ENCODE results near the gene GSTP1. TPM values are rescaled to one million over a fixed set of nuclear protein-coding genes. Genes with fewer than 3 reads are reported as not detected.
"Not testable (repeated sequence)": the region's sequence is repeated elsewhere in the genome, so short reads cannot be mapped to it uniquely, and the experiment has no call there.

Gene GSTP1
- total and polyA plus RNA-seq, 4 donors, result 632 to 2,206 (median 1,023) TPM

DNA sequence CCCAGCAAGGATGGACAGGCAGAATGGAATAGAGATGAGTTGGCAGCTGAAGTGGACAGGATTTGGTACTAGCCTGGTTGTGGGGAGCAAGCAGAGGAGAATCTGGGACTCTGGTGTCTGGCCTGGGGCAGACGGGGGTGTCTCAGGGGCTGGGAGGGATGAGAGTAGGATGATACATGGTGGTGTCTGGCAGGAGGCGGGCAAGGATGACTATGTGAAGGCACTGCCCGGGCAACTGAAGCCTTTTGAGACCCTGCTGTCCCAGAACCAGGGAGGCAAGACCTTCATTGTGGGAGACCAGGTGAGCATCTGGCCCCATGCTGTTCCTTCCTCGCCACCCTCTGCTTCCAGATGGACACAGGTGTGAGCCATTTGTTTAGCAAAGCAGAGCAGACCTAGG, 2.3 kb downstream of the GSTP1 start:
- peaks cover 0 to 3% (median 0%) of the 10 kb centered on the region in 3 donors for H3K27me3 ChIP-seq (ENCODE audit: control insufficient read depth in 3 of 3, insufficient read depth in 3 of 3, low read length in 2 of 3)
- peaks cover 0 to 14% (median 9%) of the 10 kb centered on the region in 5 donors for H3K4me1 ChIP-seq (ENCODE audit: control insufficient read depth in 5 of 5, insufficient read depth in 5 of 5, low read length in 5 of 5)
- no peak for ATAC-seq (ENCODE audit: insufficient read depth, low FRiP score)
- H3K27ac ChIP-seq (ENCODE audit: low read depth in 1 of 2, low read length in 1 of 2), result peak overlapping the region in 1 of 2 donors; percentile 8
- H3K9ac ChIP-seq (ENCODE audit: insufficient read depth in 1 of 2, low read length in 2 of 2), result no peak overlapping the region
- peaks cover 5 to 24% (median 19%) of the 10 kb centered on the region in 4 donors for H3K36me3 ChIP-seq (ENCODE audit: control insufficient read depth in 4 of 4, insufficient read depth in 4 of 4, low read length in 4 of 4)
- H3K4me3 ChIP-seq, result no peak overlapping the region
- no peaks in the 10 kb centered on the region for H3K9me3 ChIP-seq (ENCODE audit: control insufficient read depth in 4 of 4, insufficient read depth in 3 of 4, low read length in 3 of 4)
- WGBS, 2 donors, result 77 to 95% methylated on average over 4 of the region's 4 CpGs
- TF ChIP-seq, protein P1, sequence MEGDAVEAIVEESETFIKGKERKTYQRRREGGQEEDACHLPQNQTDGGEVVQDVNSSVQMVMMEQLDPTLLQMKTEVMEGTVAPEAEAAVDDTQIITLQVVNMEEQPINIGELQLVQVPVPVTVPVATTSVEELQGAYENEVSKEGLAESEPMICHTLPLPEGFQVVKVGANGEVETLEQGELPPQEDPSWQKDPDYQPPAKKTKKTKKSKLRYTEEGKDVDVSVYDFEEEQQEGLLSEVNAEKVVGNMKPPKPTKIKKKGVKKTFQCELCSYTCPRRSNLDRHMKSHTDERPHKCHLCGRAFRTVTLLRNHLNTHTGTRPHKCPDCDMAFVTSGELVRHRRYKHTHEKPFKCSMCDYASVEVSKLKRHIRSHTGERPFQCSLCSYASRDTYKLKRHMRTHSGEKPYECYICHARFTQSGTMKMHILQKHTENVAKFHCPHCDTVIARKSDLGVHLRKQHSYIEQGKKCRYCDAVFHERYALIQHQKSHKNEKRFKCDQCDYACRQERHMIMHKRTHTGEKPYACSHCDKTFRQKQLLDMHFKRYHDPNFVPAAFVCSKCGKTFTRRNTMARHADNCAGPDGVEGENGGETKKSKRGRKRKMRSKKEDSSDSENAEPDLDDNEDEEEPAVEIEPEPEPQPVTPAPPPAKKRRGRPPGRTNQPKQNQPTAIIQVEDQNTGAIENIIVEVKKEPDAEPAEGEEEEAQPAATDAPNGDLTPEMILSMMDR (IDR thresholded peaks at IDR 0.05; ENCODE audit: control extremely low read depth, extremely low read depth), result no peak
- DNase-seq, result no peak

DNA sequence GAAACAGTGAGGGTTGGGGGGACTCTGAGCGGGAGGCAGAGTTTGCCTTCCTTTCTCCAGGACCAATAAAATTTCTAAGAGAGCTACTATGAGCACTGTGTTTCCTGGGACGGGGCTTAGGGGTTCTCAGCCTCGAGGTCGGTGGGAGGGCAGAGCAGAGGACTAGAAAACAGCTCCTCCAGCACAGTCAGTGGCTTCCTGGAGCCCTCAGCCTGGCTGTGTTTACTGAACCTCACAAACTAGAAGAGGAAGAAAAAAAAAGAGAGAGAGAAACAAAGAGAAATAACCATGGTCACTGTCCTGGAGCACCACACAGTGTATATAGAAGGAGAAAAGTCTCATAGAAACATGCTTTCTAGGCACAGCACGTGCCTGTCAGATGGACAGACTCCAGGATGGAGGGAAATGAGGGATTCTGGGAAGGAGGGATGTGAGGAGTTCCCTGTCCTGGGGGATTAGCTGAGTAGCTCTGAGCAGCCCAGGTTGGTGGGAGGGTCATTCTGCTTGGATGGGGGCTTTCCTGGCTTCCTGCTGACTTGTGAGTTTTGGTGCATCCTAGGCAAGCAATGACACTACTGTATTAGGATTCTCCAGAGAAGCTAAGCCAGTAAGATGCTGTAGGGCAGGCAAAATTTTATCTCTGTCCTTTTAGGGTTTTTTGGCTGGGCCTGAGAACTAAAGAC, 3.1 kb downstream of the GSTP1 start:
- ATAC-seq (ENCODE audit: insufficient read depth, low FRiP score) (no peak), DNase-seq (no peak)
- no peaks in the 10 kb centered on the region for H3K9me3 ChIP-seq (ENCODE audit: control insufficient read depth in 4 of 4, insufficient read depth in 3 of 4, low read length in 3 of 4)
- H3K27me3 ChIP-seq (ENCODE audit: control insufficient read depth in 3 of 3, insufficient read depth in 3 of 3, low read length in 2 of 3), result no peaks in the 10 kb centered on the region
- TF ChIP-seq, protein P1 (IDR thresholded peaks at IDR 0.05; ENCODE audit: control extremely low read depth, extremely low read depth), result no peak
- H3K4me3 ChIP-seq, result no peak overlapping the region
- WGBS, 2 donors, result 85 to 88% methylated on average over 4 to 5 of the region's 5 CpGs
- H3K36me3 ChIP-seq (ENCODE audit: control insufficient read depth in 4 of 4, insufficient read depth in 4 of 4, low read length in 4 of 4), result peaks cover 5 to 24% (median 19%) of the 10 kb centered on the region in 4 donors
- H3K4me1 ChIP-seq (ENCODE audit: control insufficient read depth in 5 of 5, insufficient read depth in 5 of 5, low read length in 5 of 5), result peaks cover 0 to 14% (median 8%) of the 10 kb centered on the region in 5 donors
- no peak overlapping the region for H3K9ac ChIP-seq (ENCODE audit: insufficient read depth in 1 of 2, low read length in 2 of 2)
- no peak overlapping the region for H3K27ac ChIP-seq (ENCODE audit: low read depth in 1 of 2, low read length in 1 of 2)

DNA sequence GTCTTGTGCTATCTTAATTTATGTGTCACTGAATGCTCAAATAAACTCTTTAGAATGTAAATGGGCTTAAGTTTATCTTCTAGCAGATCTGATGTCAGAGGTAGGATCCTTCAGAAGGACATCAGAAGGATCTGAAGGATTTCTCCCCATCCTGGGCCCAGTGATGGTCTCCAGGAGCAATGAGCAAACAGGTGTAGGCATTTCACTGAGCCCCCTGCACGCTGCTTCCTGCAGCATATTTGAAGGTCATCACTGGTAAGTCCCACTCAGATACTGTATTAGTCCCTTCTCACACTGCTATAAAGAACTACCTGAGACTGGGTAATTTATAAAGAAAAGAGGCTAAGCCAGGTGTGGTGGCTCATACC, 4.5 kb downstream of the GSTP1 start:
- WGBS, 2 donors, result 96 to 97% methylated on average over 1 of the region's 1 CpG
- TF ChIP-seq, protein P1 (IDR thresholded peaks at IDR 0.05; ENCODE audit: control extremely low read depth, extremely low read depth), result no peak
- Histone ChIP-seq H3K4me3 (no peak overlapping the region), H3K9me3 (ENCODE audit: control insufficient read depth in 4 of 4, insufficient read depth in 3 of 4, low read length in 3 of 4) (no peaks in the 10 kb centered on the region), H3K36me3 (ENCODE audit: control insufficient read depth in 4 of 4, insufficient read depth in 4 of 4, low read length in 4 of 4) (peaks cover 5 to 24% (median 19%) of the 10 kb centered on the region in 4 donors), H3K9ac (ENCODE audit: insufficient read depth in 1 of 2, low read length in 2 of 2) (no peak overlapping the region), H3K27ac (ENCODE audit: low read depth in 1 of 2, low read length in 1 of 2) (no peak overlapping the region), H3K4me1 (ENCODE audit: control insufficient read depth in 5 of 5, insufficient read depth in 5 of 5, low read length in 5 of 5) (peaks cover 0 to 14% (median 4%) of the 10 kb centered on the region in 5 donors), H3K27me3 (ENCODE audit: control insufficient read depth in 3 of 3, insufficient read depth in 3 of 3, low read length in 2 of 3) (no peaks in the 10 kb centered on the region)
- ATAC-seq (ENCODE audit: insufficient read depth, low FRiP score), result no peak
- no peak for DNase-seq

DNA sequence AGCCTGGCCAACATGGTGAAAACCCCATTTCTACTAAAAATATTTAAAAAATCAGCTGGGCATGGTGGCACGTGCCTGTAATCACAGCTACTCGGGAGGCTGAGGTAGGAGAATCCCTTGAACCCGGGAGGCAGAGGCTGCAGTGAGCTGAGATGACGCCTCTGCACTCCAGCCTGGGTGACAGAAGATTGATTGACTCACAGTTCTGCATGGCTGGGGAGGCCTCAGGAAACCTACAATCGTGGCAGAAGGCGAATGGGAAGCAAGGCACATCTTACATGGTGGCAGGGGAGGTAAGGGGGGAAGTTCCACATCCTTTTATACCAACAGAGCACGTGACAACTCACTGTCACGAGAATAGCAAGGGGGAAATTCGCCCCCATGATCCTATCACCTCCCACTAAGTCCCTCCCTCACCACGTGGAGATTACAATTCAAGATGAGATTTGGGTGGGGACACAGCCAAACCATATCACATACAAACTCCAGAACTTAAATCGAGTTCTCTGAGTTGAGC, 5.3 kb downstream of the GSTP1 start:
- DNase-seq; ATAC-seq (ENCODE audit: insufficient read depth, low FRiP score); H3K4me3 ChIP-seq; H3K27me3 ChIP-seq (ENCODE audit: control insufficient read depth in 3 of 3, insufficient read depth in 3 of 3, low read length in 2 of 3); H3K9me3 ChIP-seq (ENCODE audit: control insufficient read depth in 4 of 4, insufficient read depth in 3 of 4, low read length in 3 of 4); H3K27ac ChIP-seq (ENCODE audit: low read depth in 1 of 2, low read length in 1 of 2); H3K9ac ChIP-seq (ENCODE audit: insufficient read depth in 1 of 2, low read length in 2 of 2): not testable (repeated sequence)
- Histone ChIP-seq H3K36me3 (ENCODE audit: control insufficient read depth in 4 of 4, insufficient read depth in 4 of 4, low read length in 4 of 4) (peaks cover 5 to 24% (median 19%) of the 10 kb centered on the region in 4 donors), H3K4me1 (ENCODE audit: control insufficient read depth in 5 of 5, insufficient read depth in 5 of 5, low read length in 5 of 5) (peaks cover 0 to 14% (median 4%) of the 10 kb centered on the region in 5 donors)
- 71 to 72% methylated on average over 11 of the region's 11 CpGs for WGBS, 2 donors
